ENCODE results near the gene PATJ.
A peak's percentile ranks its signal among the peaks of the same experiment; 100 is the strongest.
"Not testable (repeated sequence)": the region's sequence is repeated elsewhere in the genome, so short reads cannot be mapped to it uniquely, and the experiment has no call there.

Gene PATJ

GRCh38 chr1:61743716-61744580 is 1.7 kb downstream of the PATJ start:
- no peak for DNase-seq (ENCODE audit: low read depth, low spot score)
- no peak overlapping the region for H3K4me3 ChIP-seq (ENCODE audit: low read length)

DNA sequence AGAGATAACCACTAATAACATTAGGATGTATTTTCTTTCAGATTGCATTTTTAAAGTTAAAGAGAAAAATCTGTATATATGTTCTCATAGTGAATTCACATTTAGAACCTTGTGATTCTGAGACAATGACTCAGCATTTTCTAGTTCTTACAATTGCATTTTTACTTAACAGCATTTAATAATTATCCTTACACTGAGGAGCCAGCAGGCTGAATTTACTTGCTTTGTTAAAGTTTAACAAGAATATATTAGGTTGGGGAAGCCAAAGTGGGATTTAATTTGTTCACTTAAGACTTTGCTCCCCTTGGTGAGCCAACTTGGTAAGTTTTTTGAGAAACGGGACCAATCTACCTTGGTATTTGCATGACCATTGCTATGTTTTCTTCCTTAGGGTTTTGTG is 4.5 kb downstream of the PATJ start:
- H3K4me3 ChIP-seq (ENCODE audit: low read length), result no peak overlapping the region
- no peak for DNase-seq (ENCODE audit: low read depth, low spot score)

DNA sequence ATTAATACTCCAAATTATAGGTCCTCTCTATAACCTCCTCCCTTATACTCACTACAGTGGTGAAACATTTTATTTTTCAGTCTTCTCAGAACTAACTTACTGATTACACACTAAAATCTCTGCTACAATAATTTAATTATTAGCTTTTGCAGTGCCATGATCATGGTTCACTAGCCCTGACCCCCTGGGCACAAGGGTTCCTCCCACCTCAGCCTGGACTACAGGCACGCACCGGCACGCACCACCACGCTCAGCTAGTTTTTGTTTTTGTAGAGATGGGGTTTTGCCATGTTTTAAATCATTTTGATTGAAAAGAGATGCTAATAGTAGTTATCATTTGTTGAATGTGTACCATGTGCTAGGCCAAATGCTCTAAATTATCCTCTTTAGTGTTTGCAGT is 6.3 kb downstream of the PATJ start:
- H3K4me3 ChIP-seq (ENCODE audit: low read length), result no peak overlapping the region

GRCh38 chr1:61749574-61749973 is 7.3 kb downstream of the PATJ start:
- DNase-seq (ENCODE audit: low read depth, low spot score), result no peak
- H3K4me3 ChIP-seq (ENCODE audit: low read length), result no peak overlapping the region

More for the DNA sequence above, 6.3 kb downstream of the PATJ start:
- DNase-seq (ENCODE audit: low read depth, low spot score), result no peak

DNA sequence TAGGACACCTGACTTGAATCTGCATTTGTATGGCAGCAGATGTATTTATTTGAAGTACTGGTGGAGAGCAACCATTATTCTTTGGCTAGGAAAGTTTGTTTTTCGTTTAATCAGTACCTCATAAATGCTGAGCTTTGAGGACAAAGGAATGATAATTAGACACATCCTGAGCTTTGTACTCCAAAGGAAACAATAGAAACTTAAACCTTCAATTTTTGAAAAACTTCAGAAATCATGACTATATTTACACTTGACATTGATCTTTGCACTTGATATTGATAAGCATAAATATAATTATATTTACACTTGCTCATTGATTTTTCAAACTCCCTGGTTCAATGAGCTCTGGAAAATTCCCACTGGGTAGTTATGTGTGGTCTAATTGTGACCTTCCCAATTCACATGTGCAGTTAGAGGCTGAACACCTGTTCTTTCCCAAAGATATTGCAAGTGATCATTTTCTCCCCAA is 10.7 kb downstream of the PATJ start:
- no peak overlapping the region for H3K4me3 ChIP-seq (ENCODE audit: low read length)
- DNase-seq (ENCODE audit: low read depth, low spot score), result no peak

DNA sequence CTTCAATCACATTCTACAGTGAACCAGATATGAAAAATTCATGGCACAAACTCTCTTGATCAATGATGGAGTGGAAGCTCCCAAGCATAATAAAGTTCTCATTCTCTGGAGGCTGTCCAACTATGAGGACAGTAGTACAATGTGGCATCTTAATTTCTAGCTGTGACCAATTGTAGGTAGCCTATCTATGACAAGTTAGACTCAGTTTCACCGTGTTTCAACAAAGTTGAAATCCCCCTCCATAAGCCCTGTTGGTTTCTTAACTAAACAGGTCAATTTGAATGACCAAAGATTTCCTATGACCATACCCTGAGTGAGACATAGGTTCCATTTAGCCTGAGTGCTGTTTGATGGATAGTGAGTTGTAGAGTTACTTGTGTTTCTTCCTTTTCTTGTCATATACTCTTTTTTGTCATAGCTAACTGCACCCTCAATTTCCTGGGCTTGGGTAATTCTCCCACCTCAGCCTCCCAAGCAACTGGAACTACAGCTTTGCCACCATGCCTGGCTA is 11.8 kb downstream of the PATJ start:
- no peak for DNase-seq (ENCODE audit: low read depth, low spot score)
- H3K4me3 ChIP-seq (ENCODE audit: low read length), result no peak overlapping the region

GRCh38 chr1:61754545-61754944 is 12.3 kb downstream of the PATJ start:
- DNase-seq (ENCODE audit: low read depth, low spot score), result no peak
- no peak overlapping the region for H3K4me3 ChIP-seq (ENCODE audit: low read length)

- H3K4me3 ChIP-seq (ENCODE audit: low read length), result no peak overlapping the region
- no peak for DNase-seq (ENCODE audit: low read depth, low spot score)
Observed at GRCh38 chr1:61756773-61757172, 14.5 kb downstream of the PATJ start.

DNA sequence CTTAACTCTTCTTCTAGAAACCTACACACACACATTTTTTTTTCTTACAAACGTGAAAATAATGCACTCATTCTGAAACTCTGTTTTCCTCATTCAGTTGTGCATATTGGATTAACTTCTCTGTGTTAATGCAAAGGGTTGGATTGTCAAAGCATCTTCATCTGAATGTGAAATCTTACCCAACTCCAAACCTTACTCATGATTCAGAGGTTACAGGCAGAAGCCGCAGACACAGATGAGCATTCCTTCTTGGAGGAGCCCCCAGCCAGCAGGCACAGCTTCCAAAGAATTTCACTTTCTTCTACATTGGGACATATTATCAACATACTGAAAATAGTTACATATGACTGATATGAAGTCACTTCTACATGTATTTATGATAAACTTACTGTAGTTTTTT is 15.7 kb downstream of the PATJ start:
- DNase-seq (ENCODE audit: low read depth, low spot score), result no peak

DNA sequence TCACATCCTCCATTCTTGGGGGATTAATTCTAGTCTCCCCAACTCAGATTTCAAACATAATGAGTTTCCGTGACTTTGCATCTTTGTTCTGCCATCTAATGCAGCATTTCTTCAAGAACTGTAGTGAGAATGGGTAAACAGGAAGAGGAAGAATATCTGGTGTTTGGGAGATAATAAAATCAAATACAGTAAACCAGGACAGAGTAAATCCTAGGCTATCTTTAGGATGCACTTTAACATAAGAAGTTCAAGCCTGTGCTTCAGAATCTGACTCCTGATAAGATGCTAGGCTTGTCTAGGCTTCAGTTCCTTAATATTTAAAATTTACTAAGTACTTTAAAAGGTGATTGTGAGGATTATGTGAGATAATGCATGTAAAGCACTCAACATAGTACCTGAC is 27.9 kb downstream of the PATJ start:
- H3K4me3 ChIP-seq (ENCODE audit: low read length), result no peak overlapping the region
- DNase-seq (ENCODE audit: low read depth, low spot score), result no peak

More for the DNA sequence above, 15.7 kb downstream of the PATJ start:
- H3K4me3 ChIP-seq (ENCODE audit: low read length), result no peak overlapping the region

- H3K4me3 ChIP-seq (ENCODE audit: low read length), result no peak overlapping the region
- peak; percentile 70 for DNase-seq (ENCODE audit: low read depth, low spot score)
Observed at GRCh38 chr1:61776091-61776490, 33.8 kb downstream of the PATJ start.

- no peak for DNase-seq (ENCODE audit: low read depth, low spot score)
- no peak overlapping the region for H3K4me3 ChIP-seq (ENCODE audit: low read length)
Observed at GRCh38 chr1:61779231-61779630, 37.0 kb downstream of the PATJ start.

DNA sequence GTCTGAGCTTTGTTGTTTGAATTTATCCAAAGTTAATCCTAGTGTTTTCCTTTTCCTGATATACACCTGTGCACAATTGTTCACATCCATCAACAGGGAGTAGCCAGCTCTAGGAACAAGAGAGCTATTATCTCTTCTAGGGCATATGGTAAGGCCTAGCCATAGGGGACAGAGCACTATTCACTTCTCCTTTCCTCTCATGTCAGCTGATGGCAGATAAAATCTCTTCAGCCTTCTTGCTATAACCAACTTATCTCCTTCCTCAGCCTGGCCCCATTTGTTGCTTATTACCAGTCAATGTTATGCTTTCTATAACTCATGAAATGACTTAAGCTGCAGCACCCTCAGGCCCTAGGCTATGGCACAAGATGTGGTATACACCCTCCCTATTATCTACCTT is 38.9 kb downstream of the PATJ start:
- H3K4me3 ChIP-seq (ENCODE audit: low read length), result no peak overlapping the region
- no peak for DNase-seq (ENCODE audit: low read depth, low spot score)

GRCh38 chr1:61782771-61783170 is 40.5 kb downstream of the PATJ start:
- peak; percentile 90 for DNase-seq (ENCODE audit: low read depth, low spot score)
- H3K4me3 ChIP-seq (ENCODE audit: low read length), result no peak overlapping the region

DNA sequence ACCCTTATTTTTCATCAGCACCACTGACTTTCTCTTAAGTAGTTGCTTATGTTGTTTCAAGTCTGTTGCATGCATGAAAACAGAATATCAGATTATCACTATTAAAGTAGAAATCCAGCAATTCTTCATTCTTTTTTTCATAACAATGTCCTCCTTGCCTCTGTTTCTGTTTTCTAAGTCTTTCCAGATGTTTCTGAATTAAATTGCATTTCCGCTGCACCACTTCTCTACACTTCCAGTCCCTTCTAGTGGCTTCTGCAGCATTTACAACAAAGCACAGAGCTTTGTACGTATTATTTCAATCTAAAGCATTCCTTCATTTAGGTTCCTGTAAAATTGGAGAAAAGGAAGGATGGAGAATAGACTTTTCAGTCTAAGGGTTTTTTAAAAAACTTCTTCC is 42.4 kb downstream of the PATJ start:
- DNase-seq (ENCODE audit: low read depth, low spot score), result no peak
- no peak overlapping the region for H3K4me3 ChIP-seq (ENCODE audit: low read length)

DNA sequence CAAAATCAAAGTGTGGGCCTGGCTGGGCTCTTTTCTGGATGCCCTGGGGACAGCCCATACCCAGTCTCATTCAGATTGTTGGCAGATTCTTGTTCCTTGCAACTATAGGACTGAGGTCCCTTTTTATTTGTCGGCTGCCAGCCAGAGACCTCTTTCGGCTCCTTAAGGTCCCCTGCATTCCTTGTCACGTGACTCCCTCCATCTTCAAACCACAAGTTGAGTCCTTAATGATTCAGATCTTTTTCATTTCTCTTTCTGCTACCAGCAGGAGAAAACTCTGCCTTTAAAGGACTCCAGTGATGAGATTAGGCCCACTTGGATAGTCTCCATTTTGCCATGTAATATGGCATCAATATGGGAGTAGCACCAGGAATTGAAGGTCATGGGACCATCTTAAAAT is 48.6 kb downstream of the PATJ start:
- DNase-seq (ENCODE audit: low read depth, low spot score), result no peak
- H3K4me3 ChIP-seq (ENCODE audit: low read length), result no peak overlapping the region

DNA sequence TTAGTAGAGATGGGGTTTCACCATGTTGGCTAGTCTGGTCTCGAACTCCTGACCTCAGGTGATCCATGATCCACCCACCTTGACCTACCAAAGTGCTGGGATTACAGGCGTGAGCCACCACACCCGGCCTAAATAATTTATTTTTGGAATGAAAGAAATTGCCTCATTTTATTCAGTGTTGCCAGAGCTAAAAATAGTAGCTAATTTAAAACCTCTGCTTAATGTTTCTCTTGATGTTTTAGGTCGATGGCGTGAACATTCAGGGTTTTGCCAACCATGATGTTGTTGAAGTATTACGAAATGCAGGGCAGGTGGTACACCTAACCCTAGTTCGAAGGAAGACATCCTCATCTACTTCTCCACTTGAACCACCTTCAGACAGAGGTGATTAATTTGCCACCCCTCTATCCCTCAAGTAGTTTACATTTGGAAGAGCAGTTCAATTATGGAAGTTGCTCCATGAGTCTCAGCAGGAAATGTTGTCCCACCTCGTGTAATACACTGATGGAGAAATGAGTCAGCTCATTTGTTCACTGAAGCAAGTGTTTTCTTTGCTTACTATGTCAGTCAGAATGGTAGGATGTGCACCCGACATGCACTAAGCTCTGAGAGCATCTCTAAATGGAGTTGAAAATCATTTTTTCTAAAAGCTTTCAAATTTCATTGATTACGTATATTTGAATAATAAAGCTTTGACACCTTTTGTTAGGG is 54.9 kb downstream of the PATJ start:
- no peak for DNase-seq (ENCODE audit: low read depth, low spot score)
- no peak overlapping the region for H3K4me3 ChIP-seq (ENCODE audit: low read length)

- DNase-seq (ENCODE audit: low read depth, low spot score); H3K4me3 ChIP-seq (ENCODE audit: low read length): not testable (repeated sequence)
Observed at GRCh38 chr1:61801047-61801446, 58.8 kb downstream of the PATJ start.

- no peak for DNase-seq (ENCODE audit: low read depth, low spot score)
- H3K4me3 ChIP-seq (ENCODE audit: low read length), result no peak overlapping the region
Observed at GRCh38 chr1:61807606-61808140, 65.4 kb downstream of the PATJ start.

DNA sequence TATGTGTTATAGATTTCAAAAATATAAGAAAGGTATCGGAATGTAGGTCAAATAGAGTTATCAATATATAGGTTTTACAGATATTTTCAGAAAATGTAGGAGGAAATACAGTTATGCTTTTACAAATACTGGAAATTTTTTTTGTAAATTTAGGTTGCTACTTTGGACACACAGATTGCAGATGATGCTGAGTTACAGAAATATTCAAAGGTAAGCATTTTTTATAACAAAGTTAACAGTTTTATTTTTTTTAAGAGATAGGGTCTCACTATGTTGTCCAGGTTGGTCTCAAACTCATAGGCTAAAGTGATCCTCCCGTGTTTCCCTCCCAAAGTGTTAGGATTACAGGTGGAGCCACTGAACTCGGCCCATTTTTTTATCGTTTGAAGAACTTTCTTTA is 66.0 kb downstream of the PATJ start:
- H3K4me3 ChIP-seq (ENCODE audit: low read length), result no peak overlapping the region
- no peak for DNase-seq (ENCODE audit: low read depth, low spot score)

Measured in Jurkat, Clone E6-1 (cell line).